GM19193 (cell line): ENCODE measurements around the gene XKR8.

Experiments used
- POLR2A ChIP-seq: IDR thresholded peaks from 4 replicates; pipeline ENCODE4 v1.6.1; 2011; ENCODE audit not compliant: insufficient read depth, insufficient read length; ENCODE audit errors: extremely low read depth

The XKR8 gene

GRCh38 chr1:27945020-27945419, 14.8 kb upstream of the XKR8 start:
- TF ChIP-seq POLR2A, result no peak

GRCh38 chr1:27949027-27949426, 10.7 kb upstream of the XKR8 start:
- TF ChIP-seq POLR2A, result no peak

GRCh38 chr1:27951396-27951795, 8.4 kb upstream of the XKR8 start:
- TF ChIP-seq POLR2A, result no peak

GRCh38 chr1:27952147-27952546, 7.6 kb upstream of the XKR8 start:
- TF ChIP-seq POLR2A, result no peak

- TF ChIP-seq POLR2A, result no peak
Measured at GRCh38 chr1:27954186-27954585, 5.6 kb upstream of the XKR8 start.

- TF ChIP-seq POLR2A, result no peak
Measured at GRCh38 chr1:27955076-27955475, 4.7 kb upstream of the XKR8 start.

- no peak for TF ChIP-seq POLR2A
Measured at GRCh38 chr1:27956761-27957160, 3.0 kb upstream of the XKR8 start.

GRCh38 chr1:27957655-27958054, 2.1 kb upstream of the XKR8 start:
- TF ChIP-seq POLR2A, result no peak

- no peak for TF ChIP-seq POLR2A
Measured at GRCh38 chr1:27958513-27958912, 1.3 kb upstream of the XKR8 start.

- TF ChIP-seq POLR2A, result no peak
Measured at GRCh38 chr1:27960762-27961645, 1.2 kb downstream of the XKR8 start.

- no peak for TF ChIP-seq POLR2A
Measured at GRCh38 chr1:27961646-27962221, 2.0 kb downstream of the XKR8 start.

GRCh38 chr1:27963393-27963792, 3.6 kb downstream of the XKR8 start:
- TF ChIP-seq POLR2A, result no peak

- TF ChIP-seq POLR2A, result no peak
Measured at GRCh38 chr1:27966402-27967105, 6.8 kb downstream of the XKR8 start.

GRCh38 chr1:27967106-27967883, 7.5 kb downstream of the XKR8 start:
- no peak for TF ChIP-seq POLR2A
